ENCODE data around the gene PPP2R2B.
A peak's percentile ranks its signal among the peaks of the same experiment; 100 is the strongest.

The PPP2R2B gene

GRCh38 chr5:146878476-146879172 lies at the start of gene PPP2R2B:
PPP2R2B (minus strand) TSS chr5:146878757.
- DNase-seq, result peak; percentile 42

- DNase-seq, result no peak
These were observed 45.6 kb upstream of the PPP2R2B start for GRCh38 chr5:146924132-146924531.

GRCh38 chr5:146921225-146921624 lies 42.7 kb upstream of the PPP2R2B start:
- no peak for DNase-seq

DNA sequence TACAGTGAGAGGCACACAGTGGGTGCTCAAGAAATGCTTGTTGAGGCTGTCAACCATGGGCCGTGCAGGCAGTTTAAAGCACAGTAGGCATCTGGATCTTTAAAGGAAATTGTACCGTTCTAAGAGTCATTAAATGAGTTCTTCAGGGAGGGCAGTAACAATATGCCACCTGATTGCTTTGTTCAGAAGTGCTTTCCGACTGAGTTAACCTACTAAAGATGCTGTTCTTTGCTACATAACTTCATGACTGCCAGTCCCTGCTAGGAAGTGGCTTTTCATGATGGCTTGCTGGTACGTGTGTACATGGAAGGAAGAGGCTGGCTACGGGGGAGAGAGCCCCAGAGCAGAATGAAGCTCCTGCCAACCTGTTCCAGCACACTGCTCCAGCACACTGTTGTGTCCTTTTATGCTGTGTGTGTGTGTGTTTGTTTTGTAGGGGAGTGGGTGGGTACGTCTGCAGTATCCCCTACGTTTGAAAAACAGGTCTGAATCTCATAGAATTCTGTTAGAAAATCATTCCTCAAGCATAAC lies 41.9 kb upstream of the PPP2R2B start:
- no peak for DNase-seq

DNA sequence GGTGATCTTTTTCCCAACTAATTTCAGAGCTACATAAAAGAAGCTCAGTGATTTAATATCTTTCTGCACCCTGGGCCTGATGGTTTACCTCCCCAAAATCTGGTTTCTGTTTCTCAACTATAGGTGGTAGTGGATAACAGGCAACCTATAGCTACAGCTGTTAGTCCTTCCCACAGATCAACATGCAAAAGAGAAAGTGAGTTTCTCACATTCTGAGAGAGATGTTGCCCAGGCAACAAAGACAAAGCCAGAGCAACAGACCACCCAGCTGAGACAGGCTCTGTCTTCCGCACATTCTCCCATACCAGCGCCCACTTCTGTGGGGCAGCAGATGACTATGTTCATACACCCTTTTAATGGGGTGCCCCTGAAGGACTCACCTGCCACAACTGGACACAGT lies 40.7 kb upstream of the PPP2R2B start:
- DNase-seq, result no peak

- no peak for DNase-seq
These were observed 39.4 kb upstream of the PPP2R2B start for GRCh38 chr5:146917931-146918330.

DNA sequence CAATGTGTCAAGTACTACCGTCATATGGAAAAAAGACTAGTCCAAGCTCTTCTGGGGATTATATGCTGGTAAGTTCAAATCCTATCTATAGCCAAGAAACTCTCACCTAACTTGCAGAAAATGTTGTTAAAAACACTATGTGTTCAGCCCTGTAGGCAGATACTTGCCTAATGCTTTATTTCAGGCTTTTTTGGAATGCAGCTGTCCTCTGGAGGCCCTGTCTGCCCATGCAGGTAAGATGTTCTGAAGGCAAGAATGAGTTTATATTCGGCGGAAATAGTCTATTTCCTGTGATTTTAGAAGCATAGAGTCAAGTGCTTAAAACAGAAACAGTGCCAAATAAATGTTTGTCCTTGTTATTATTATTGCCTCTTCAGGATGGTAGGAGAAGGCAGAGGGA lies 34.3 kb upstream of the PPP2R2B start:
- DNase-seq, result no peak

GRCh38 chr5:146910239-146910638 lies 31.7 kb upstream of the PPP2R2B start:
- DNase-seq, result no peak

DNA sequence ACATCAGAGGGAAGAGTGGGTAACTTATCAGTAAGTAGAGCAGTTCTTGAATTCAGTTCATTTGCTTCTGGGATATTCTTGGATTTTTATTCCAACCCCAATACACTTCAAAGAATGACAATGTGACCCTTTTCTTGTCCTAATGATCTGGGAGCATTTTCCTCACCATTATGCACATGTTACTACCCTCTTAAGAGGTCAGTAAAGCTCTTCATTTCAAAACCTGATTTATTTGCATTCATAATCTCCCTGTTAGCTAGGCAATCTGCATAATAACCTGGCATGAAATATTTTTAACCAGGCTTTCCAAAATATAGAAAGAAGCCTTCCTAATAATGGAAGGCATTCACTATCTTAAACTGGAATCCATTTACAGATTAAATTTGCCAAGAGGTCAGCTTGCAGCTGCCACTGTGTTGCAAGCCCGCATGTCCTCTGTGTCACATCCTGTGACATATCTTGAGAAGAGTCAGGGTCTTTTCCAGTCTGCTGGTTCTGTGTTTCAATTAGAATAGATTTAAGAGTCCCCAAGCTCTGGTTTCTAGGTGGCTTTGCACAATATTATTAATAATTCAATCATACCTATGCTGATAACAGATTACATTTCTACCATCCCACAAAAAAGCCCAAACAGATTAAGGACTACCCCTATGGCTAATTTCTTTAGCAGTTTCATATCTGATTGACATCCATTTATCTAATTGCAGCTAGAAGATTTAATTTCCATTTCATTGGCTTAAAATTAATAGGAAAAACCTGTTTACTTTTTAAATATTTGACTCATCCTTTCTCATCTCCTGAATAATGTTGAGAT lies 30.9 kb upstream of the PPP2R2B start:
- no peak for DNase-seq

- no peak for DNase-seq
These were observed 28.2 kb upstream of the PPP2R2B start for GRCh38 chr5:146906803-146907202.

DNA sequence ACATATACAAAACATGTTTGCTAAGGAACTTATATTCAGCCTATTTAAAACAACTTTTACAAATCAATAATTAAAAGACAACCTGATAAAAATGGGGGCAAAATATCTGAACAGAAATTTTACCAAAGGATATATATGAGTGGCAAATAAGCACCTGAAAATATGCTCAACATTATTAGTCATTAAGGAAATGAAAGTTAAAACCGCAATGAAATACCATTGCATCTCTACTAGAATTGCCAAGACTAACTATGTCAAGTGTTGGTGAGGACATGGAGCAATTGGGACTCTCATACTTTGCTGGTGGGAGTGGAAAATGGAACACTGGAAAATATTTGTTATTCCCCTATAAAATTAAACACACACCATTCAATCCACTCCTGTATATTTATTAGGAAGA lies 26.3 kb upstream of the PPP2R2B start:
- DNase-seq, result no peak

DNA sequence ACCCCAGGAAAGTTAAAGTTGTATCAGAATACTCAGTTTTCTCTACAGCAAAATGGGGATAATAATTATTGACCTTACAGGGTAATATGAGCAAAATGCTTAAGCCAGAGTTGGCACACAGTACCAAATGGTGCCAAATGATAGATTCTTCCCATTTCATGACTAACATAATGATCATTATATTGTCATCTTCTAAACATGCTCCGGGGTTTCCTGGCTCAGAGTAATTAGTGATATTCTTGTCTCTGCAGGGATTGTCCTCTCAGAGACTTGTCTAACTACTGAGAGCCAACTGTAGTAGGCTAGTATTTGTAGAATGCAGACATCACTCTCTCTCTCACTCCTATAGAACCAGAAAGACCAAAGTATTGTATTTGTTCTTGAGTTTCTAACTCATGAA lies 25.2 kb upstream of the PPP2R2B start:
- no peak for DNase-seq

- no peak for DNase-seq
These were observed 23.9 kb upstream of the PPP2R2B start for GRCh38 chr5:146902471-146902870.

- no peak for DNase-seq
These were observed 18.5 kb upstream of the PPP2R2B start for GRCh38 chr5:146897061-146897460.

DNA sequence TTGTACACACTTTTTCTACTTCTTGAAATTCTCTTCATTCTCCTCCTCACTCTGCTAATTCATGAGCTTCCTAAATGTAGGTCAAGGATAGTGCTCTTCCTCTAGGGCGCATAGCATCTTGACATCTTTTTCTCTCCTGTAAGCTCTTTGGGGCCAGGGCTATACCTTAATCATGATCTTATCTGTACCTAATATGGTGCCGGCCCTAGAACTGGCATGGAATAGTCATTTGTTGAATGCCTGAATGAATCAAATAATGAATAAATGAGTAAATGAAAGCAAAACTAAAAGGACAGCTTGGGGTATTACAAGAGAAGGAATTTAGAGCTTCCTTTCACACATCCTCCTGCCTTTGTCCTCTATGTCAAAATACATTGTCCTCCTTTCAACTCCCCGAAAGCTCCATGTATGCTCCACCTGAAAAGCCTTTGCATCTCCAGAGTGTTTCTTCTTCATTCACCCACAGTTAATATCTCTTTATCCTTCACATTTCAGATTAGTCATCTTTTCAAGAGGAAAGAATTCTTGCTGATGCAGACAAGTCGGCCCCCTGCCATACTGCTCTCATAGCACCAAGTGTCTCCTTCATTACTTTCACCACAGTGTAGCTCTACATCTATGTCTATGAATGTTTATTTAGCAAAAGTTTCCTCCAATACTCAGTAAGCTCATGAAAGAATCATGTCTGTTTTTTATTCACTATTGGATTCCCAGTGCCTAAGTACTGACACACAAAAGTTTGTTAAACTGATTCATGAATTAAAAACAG lies 16.4 kb upstream of the PPP2R2B start:
- DNase-seq, result no peak

GRCh38 chr5:146893991-146894390 lies 15.4 kb upstream of the PPP2R2B start:
- no peak for DNase-seq

DNA sequence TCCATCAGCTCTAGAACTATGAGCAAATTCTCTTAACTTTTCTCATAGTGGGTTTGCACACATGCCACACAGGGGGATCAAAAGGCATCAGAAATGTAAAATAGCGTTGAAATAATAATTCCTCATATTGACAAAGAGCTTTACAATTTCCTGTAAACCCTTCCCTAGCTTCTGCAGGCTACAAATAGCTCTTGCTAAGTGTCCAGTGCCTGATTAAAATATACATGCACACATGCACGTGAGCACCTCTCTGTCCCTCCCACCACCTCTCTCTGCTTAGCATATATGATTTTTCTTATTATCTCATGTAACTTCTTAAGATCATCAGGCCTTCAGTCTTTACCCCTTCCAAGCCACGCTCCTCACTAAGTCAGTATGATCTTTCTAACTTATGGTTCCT lies 13.7 kb upstream of the PPP2R2B start:
- DNase-seq, result no peak

DNA sequence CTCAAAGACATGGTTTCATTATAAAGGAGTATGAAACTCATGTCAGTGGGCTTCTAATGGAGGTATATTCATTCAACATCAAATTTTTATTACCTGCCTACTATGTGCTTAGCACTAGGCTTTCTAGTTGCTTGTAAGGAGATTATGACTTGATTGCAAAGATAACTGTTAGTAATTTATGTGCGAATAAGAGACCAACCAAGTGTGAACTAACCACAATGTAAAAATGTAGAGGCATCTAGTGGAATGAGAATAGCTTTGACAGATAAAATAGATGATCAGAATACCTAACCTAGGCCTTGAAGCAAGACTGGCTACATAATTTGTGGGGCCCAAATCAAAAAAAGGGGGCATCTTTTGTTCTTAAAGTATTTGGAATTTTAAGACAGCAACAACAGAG lies 13.0 kb upstream of the PPP2R2B start:
- no peak for DNase-seq

DNA sequence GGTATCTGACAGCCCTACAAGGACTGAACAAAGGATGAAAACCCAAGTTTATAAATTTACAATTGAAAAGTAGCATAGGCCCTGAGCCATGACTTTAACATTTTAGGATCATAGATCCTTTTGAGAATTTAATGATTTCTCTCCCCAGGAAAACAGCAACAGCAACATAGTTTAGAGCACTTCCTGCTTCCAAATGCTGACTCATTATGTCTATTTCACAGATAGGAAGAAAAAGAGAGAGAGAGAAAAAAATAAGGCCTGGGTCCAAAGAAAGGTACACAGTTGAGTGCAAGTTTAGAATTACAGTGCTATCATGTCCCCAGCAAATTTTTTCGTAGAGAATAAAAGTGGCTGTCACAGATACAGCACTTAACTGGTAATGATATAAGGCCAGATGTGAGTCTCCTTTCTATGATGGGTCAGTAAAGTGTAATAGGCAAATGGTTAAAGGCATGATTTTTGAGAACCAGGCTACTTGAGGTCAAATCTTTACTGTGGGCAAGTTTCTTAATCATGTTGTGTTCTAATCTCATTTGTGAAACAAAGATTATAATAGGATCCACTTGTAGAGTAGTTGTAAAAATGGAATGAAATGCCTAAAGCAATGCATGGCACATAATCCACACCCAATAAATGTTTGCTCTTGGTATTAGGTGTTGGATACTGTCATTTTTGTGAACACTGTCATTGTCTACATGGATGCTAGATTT lies 12.3 kb upstream of the PPP2R2B start:
- DNase-seq, result no peak

- DNase-seq, result no peak
These were observed 11.5 kb upstream of the PPP2R2B start for GRCh38 chr5:146890066-146890465.

- DNase-seq, result no peak
These were observed 10.6 kb upstream of the PPP2R2B start for GRCh38 chr5:146889169-146889568.

GRCh38 chr5:146888351-146888978 lies 9.9 kb upstream of the PPP2R2B start:
- no peak for DNase-seq
